ENCODE measurements around the gene TRPM8. TPM values are rescaled to one million over a fixed set of nuclear protein-coding genes. Genes with fewer than 3 reads are reported as not detected.

The TRPM8 gene
- total RNA-seq, 2 experiments from 2014 or later: not detected

GRCh38 chr2:233977296-233977837, 60.2 kb downstream of the TRPM8 start:
- Mint-ChIP-seq H3K36me3 (ENCODE audit: low read depth) (no peaks in the 10 kb centered on the region), H3K4me3 (no peak overlapping the region), H3K4me1 (ENCODE audit: low read depth) (peaks cover 27% of the 10 kb centered on the region), H3K27ac (no peak overlapping the region), H3K9me3 (ENCODE audit: insufficient read depth) (no peaks in the 10 kb centered on the region), H3K27me3 (ENCODE audit: low read depth) (no peaks in the 10 kb centered on the region)
- CTCF ChIA-PET: interaction anchor here (0.7 to 1.6 kb wide), 6 partner anchors 12 to 568 kb away, joined by 3 to 9 read pairs (median 4); no protein-coding TSS in a partner anchor
- ATAC-seq (no peak), DNase-seq (no peak)
- POLR2A ChIA-PET: no interaction called here

- ChIA-PET POLR2A (no interaction called here), CTCF (no interaction called here)
- no peak overlapping the region for H3K4me3 Mint-ChIP-seq
- no peak for DNase-seq
- peaks cover 4% of the 10 kb centered on the region for H3K27me3 Mint-ChIP-seq (ENCODE audit: low read depth)
- no peaks in the 10 kb centered on the region for H3K9me3 Mint-ChIP-seq (ENCODE audit: insufficient read depth)
- H3K36me3 Mint-ChIP-seq (ENCODE audit: low read depth): no peaks in the 10 kb centered on the region
- peaks cover 23% of the 10 kb centered on the region for H3K4me1 Mint-ChIP-seq (ENCODE audit: low read depth)
- no peak for ATAC-seq
- no peak overlapping the region for H3K27ac Mint-ChIP-seq
Measured at GRCh38 chr2:233979748-233980147, 62.6 kb downstream of the TRPM8 start.

DNA sequence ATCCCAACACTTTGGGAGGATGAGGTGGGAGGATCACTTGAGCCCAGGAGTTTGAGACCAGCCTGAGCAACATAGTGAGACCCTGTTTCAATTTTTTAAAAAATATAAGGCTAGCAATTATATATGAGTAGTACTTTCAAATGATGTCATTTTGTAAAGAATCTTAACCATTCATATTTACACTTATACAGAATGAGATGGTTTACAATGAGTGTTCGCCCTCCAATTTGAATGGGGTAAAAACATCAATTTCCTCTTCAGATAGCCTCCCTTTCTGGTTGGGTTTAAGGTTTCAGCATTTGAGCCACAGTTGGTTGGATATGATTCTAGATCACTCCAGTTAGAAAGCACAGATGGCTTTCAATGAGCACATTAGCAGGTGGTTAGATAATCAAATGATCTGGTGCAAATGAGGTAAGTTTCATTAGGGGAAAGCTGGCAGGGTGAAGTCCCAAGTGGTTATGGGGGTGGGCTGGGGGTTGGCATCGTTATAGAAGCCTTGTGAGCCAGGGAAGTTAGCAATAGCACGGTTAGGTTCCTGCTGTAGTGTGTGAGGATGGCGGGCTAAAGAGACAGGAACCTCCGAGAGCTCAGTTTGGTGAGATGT, 63.9 kb downstream of the TRPM8 start:
- no peak overlapping the region for H3K4me3 Mint-ChIP-seq
- DNase-seq: no peak
- peaks cover 4% of the 10 kb centered on the region for H3K27me3 Mint-ChIP-seq (ENCODE audit: low read depth)
- H3K27ac Mint-ChIP-seq: no peak overlapping the region
- ChIA-PET CTCF (interaction anchor here (0.9 kb wide), 1 partner anchor 564 kb away, joined by 3 read pairs; no protein-coding TSS in a partner anchor), POLR2A (interaction anchor here (1.1 kb wide), 1 partner anchor 516 kb away, joined by 3 read pairs; the partner anchor contains the start of gene ARL4C)
- no peaks in the 10 kb centered on the region for H3K36me3 Mint-ChIP-seq (ENCODE audit: low read depth)
- H3K9me3 Mint-ChIP-seq (ENCODE audit: insufficient read depth): no peaks in the 10 kb centered on the region
- peaks cover 22% of the 10 kb centered on the region for H3K4me1 Mint-ChIP-seq (ENCODE audit: low read depth)
- ATAC-seq: no peak

- Mint-ChIP-seq H3K27me3 (ENCODE audit: low read depth) (peaks cover 4% of the 10 kb centered on the region), H3K36me3 (ENCODE audit: low read depth) (no peaks in the 10 kb centered on the region), H3K27ac (no peak overlapping the region), H3K9me3 (ENCODE audit: insufficient read depth) (no peaks in the 10 kb centered on the region), H3K4me3 (no peak overlapping the region), H3K4me1 (ENCODE audit: low read depth) (peaks cover 18% of the 10 kb centered on the region)
- no peak for ATAC-seq
- no peak for DNase-seq
- CTCF ChIA-PET: interaction anchor here (0.6 to 1.0 kb wide), 4 partner anchors 9 to 564 kb away, joined by 3 read pairs; no protein-coding TSS in a partner anchor
- POLR2A ChIA-PET: interaction anchor here (1.1 kb wide), 1 partner anchor 515 kb away, joined by 3 read pairs; the partner anchor contains the start of gene ARL4C
Measured at GRCh38 chr2:233981574-233982420, 64.6 kb downstream of the TRPM8 start.

DNA sequence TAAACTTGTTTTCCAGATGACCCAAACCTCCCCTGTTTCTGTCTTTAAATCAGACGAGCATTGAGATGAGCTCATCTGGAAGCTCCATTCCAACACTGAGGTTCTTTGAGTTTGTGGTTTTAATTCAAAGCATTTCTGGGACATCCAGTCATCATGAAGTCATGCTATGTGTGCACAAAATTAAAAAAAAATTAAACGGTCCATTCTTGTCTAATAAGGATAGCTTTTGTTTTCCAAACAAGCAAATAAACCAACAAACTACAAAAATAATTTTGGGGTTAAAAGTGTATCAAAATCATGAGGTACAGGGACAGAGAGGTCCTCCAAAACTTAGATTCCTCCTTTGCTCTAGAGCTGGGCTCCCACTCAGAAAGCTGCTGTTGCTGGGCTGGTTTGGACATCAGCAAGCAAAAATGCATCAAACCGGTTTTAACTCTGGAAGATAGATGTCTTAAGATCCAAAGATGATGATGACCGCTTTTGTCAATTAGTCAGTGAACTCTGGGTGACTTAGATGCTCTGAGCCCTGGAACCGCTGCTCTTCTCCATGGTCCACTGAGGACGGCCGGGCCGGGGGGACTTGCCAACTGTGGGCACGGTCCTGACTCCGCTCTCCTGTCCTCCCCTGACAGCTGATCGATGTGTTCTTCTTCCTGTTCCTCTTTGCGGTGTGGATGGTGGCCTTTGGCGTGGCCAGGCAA, 65.4 kb downstream of the TRPM8 start:
- CTCF ChIA-PET: interaction anchor here (0.6 to 1.3 kb wide), 4 partner anchors 8 to 563 kb away, joined by 3 to 5 read pairs (median 3); no protein-coding TSS in a partner anchor
- DNase-seq (no peak), ATAC-seq (no peak)
- H3K9me3 Mint-ChIP-seq (ENCODE audit: insufficient read depth): no peaks in the 10 kb centered on the region
- no peak overlapping the region for H3K4me3 Mint-ChIP-seq
- no peak overlapping the region for H3K27ac Mint-ChIP-seq
- POLR2A ChIA-PET: interaction anchor here (1.1 kb wide), 1 partner anchor 515 kb away, joined by 3 read pairs; the partner anchor contains the start of gene ARL4C
- no peaks in the 10 kb centered on the region for H3K36me3 Mint-ChIP-seq (ENCODE audit: low read depth)
- H3K27me3 Mint-ChIP-seq (ENCODE audit: low read depth): peaks cover 4% of the 10 kb centered on the region
- peaks cover 16% of the 10 kb centered on the region for H3K4me1 Mint-ChIP-seq (ENCODE audit: low read depth)

GRCh38 chr2:233983445-233983844, 66.3 kb downstream of the TRPM8 start:
- peaks cover 4% of the 10 kb centered on the region for H3K27me3 Mint-ChIP-seq (ENCODE audit: low read depth)
- peaks cover 17% of the 10 kb centered on the region for H3K4me1 Mint-ChIP-seq (ENCODE audit: low read depth)
- no peak overlapping the region for H3K27ac Mint-ChIP-seq
- peaks cover 3% of the 10 kb centered on the region for H3K9me3 Mint-ChIP-seq (ENCODE audit: insufficient read depth)
- H3K36me3 Mint-ChIP-seq (ENCODE audit: low read depth): peaks cover 8% of the 10 kb centered on the region
- ChIA-PET CTCF (interaction anchor here (1.3 kb wide), 1 partner anchor 562 kb away, joined by 5 read pairs; no protein-coding TSS in a partner anchor), POLR2A (no interaction called here)
- no peak overlapping the region for H3K4me3 Mint-ChIP-seq
- DNase-seq (no peak), ATAC-seq (no peak)

- Mint-ChIP-seq H3K27me3 (ENCODE audit: low read depth) (peaks cover 4% of the 10 kb centered on the region), H3K36me3 (ENCODE audit: low read depth) (peaks cover 11% of the 10 kb centered on the region), H3K27ac (no peak overlapping the region), H3K9me3 (ENCODE audit: insufficient read depth) (peaks cover 3% of the 10 kb centered on the region), H3K4me3 (no peak overlapping the region), H3K4me1 (ENCODE audit: low read depth) (peaks cover 51% of the 10 kb centered on the region)
- ChIA-PET POLR2A (interaction anchor here (0.5 to 1.8 kb wide), 4 partner anchors 45 to 508 kb away, joined by 3 to 6 read pairs (median 4); partner anchors contain the start of gene ARL4C), CTCF (interaction anchor here (1.1 to 3.0 kb wide), 6 partner anchors 11 to 557 kb away, joined by 4 to 17 read pairs (median 5); no protein-coding TSS in a partner anchor)
- ATAC-seq: no peak
- DNase-seq: peak; percentile 19
Measured at GRCh38 chr2:233988581-233988980, 71.4 kb downstream of the TRPM8 start.

- H3K9me3 Mint-ChIP-seq (ENCODE audit: insufficient read depth): peaks cover 3% of the 10 kb centered on the region
- ChIA-PET POLR2A (interaction anchor here (0.5 to 1.8 kb wide), 5 partner anchors 9 to 507 kb away, joined by 3 to 6 read pairs (median 3); partner anchors contain the start of gene ARL4C), CTCF (interaction anchor here (1.0 to 3.0 kb wide), 11 partner anchors 12 to 556 kb away, joined by 3 to 17 read pairs (median 5); no protein-coding TSS in a partner anchor)
- H3K27ac Mint-ChIP-seq: no peak overlapping the region
- H3K4me1 Mint-ChIP-seq (ENCODE audit: low read depth): peaks cover 53% of the 10 kb centered on the region
- H3K27me3 Mint-ChIP-seq (ENCODE audit: low read depth): peaks cover 2% of the 10 kb centered on the region
- H3K4me3 Mint-ChIP-seq: no peak overlapping the region
- ATAC-seq (no peak), DNase-seq (peak; percentile 18)
- peaks cover 11% of the 10 kb centered on the region for H3K36me3 Mint-ChIP-seq (ENCODE audit: low read depth)
Measured at GRCh38 chr2:233989221-233989858, 72.2 kb downstream of the TRPM8 start.

GRCh38 chr2:233990261-233990798, 73.2 kb downstream of the TRPM8 start:
- Mint-ChIP-seq H3K9me3 (ENCODE audit: insufficient read depth) (peaks cover 3% of the 10 kb centered on the region), H3K4me1 (ENCODE audit: low read depth) (peaks cover 57% of the 10 kb centered on the region), H3K36me3 (ENCODE audit: low read depth) (peaks cover 11% of the 10 kb centered on the region), H3K27ac (peak overlapping the region; percentile 39), H3K27me3 (ENCODE audit: low read depth) (no peaks in the 10 kb centered on the region), H3K4me3 (peak overlapping the region; percentile 1)
- POLR2A ChIA-PET: interaction anchor here (0.6 to 1.8 kb wide), 3 partner anchors 8 to 506 kb away, joined by 3 to 6 read pairs (median 3); partner anchors contain the start of genes ARL4C and HJURP
- peak; percentile 91 for DNase-seq
- peak; percentile 91 for ATAC-seq
- CTCF ChIA-PET: interaction anchor here (1.0 to 3.0 kb wide), 11 partner anchors 8 to 555 kb away, joined by 3 to 17 read pairs (median 4); partner anchors contain the start of gene ARL4C

DNA sequence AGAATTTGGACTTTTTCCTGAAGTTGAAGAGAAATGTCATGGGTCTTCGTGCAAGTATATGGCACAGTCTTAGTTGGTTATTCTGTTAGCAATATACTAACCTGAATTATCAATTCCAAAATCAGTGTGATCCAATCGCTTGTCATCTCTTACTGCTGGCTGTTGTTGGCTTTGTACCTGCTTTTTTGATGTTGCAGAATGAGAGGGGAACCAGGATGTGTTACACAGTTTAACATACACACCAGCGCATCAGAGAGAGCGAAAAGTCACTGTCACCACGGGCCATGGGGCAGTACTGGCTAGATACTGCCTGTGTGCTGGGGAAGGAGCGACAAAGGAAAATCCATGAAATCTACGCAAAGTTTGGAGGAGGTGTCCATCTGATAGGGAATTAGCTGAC, 74.0 kb downstream of the TRPM8 start:
- ATAC-seq: peak; percentile 7
- H3K27ac Mint-ChIP-seq: peak overlapping the region; percentile 80

More for the DNA sequence above, 74.0 kb downstream of the TRPM8 start:
- Mint-ChIP-seq H3K4me1 (ENCODE audit: low read depth) (peaks cover 64% of the 10 kb centered on the region), H3K27me3 (ENCODE audit: low read depth) (no peaks in the 10 kb centered on the region), H3K9me3 (ENCODE audit: insufficient read depth) (peaks cover 3% of the 10 kb centered on the region), H3K4me3 (no peak overlapping the region), H3K36me3 (ENCODE audit: low read depth) (peaks cover 11% of the 10 kb centered on the region)
- POLR2A ChIA-PET: no interaction called here
- DNase-seq: peak; percentile 27
- CTCF ChIA-PET: interaction anchor here (1.0 to 3.0 kb wide), 6 partner anchors 8 to 554 kb away, joined by 3 to 17 read pairs (median 6); partner anchors contain the start of gene ARL4C

Measured in activated CD8-positive, alpha-beta T cell treated with anti-CD3 and anti-CD28 coated beads, Interleukin-2, amount 10 ng/mL, durations not matched to agents 7 days and 5 days (primary cell).